CD4-positive, alpha-beta T cell (primary cell): ENCODE results near the gene CHCT1. TPM values are rescaled to one million over a fixed set of nuclear protein-coding genes. Genes with fewer than 3 reads are reported as not detected.

Source experiments
- ATAC-seq: fragments of 200-7000 bp; cut with Tn5 transposase; one replicate; pipeline ENCODE4 v1.10.0; 2022; ENCODE audit warnings: mild to moderate bottlenecking; ENCODE audit not compliant: poor library complexity
- CTCF ChIA-PET: fragments of 350-600 bp; sonication (Branson Sonifier 250); formaldehyde crosslinking; loops from one replicate; lab custom pipeline; 2021; ENCODE audit warnings: antibody characterized with exemption, inconsistent platforms; lab: Charles Lee
- POLR2A ChIA-PET: fragments of 350-600 bp; sonication (Branson Sonifier 250); formaldehyde crosslinking; loops from one replicate; lab custom pipeline; 2021; ENCODE audit warnings: antibody characterized with exemption, inconsistent platforms; lab: Charles Lee
- DNase-seq, 14 experiments: peaks; one replicate each; pipeline ENCODE4 v3.0.0-alpha.2; 2013 to 2020; ENCODE audit warnings: mixed read lengths in 2 of 14
- H3K27ac ChIP-seq, 2 donors: one replicate each; pipeline versions ENCODE4 v1.5.1 to v1.7.0; 2013; ENCODE audit warnings: low read length in 2 of 2, low read depth in 1 of 2, mild to moderate bottlenecking in 1 of 2
- H3K27me3 ChIP-seq, 2 experiments: 1 replicate in 1 of 2; 2 replicates in 1 of 2; pipeline versions ENCODE4 v1.6.1 to v1.7.0; 2013; ENCODE audit warnings: low read length in 2 of 2, control low read depth in 1 of 2, mild to moderate bottlenecking in 1 of 2, moderate library complexity in 1 of 2; ENCODE audit not compliant: insufficient read depth in 2 of 2, control insufficient read depth in 1 of 2
- H3K36me3 ChIP-seq: one replicate; pipeline ENCODE4 v1.6.1; 2013; ENCODE audit warnings: low read length, control low read depth; ENCODE audit not compliant: insufficient read depth
- H3K4me1 ChIP-seq: one replicate; pipeline ENCODE4 v1.6.1; 2013; ENCODE audit warnings: low read length, control low read depth; ENCODE audit not compliant: insufficient read depth
- H3K4me3 ChIP-seq: one replicate; pipeline ENCODE4 v1.5.1; 2013; ENCODE audit warnings: mild to moderate bottlenecking, low read length, moderate library complexity
- H3K9me3 ChIP-seq, 2 experiments: 1 replicate in 1 of 2; 2 replicates in 1 of 2; pipeline versions ENCODE4 v1.6.1 to v1.7.0; 2013; ENCODE audit warnings: low read length in 2 of 2, mild to moderate bottlenecking in 2 of 2, control low read depth in 1 of 2, moderate library complexity in 1 of 2; ENCODE audit not compliant: control insufficient read depth in 1 of 2, insufficient read depth in 1 of 2
- H3K27ac Mint-ChIP-seq: one replicate; pipeline ENCODE4 v1.8.0; 2020; ENCODE audit warnings: mixed read lengths
- H3K27me3 Mint-ChIP-seq: one replicate; pipeline ENCODE4 v1.8.0; 2021; ENCODE audit warnings: mixed read lengths
- H3K36me3 Mint-ChIP-seq: one replicate; pipeline ENCODE4 v1.8.0; 2021; ENCODE audit warnings: low read depth, mixed read lengths
- H3K4me1 Mint-ChIP-seq: one replicate; pipeline ENCODE4 v1.8.0; 2021; ENCODE audit warnings: low read depth, mixed read lengths
- H3K4me3 Mint-ChIP-seq: one replicate; pipeline ENCODE4 v1.8.0; 2020; ENCODE audit warnings: mild to moderate bottlenecking, mixed read lengths
- H3K9me3 Mint-ChIP-seq: one replicate; pipeline ENCODE4 v1.8.0; 2020; ENCODE audit warnings: mixed read lengths
- CTCF ChIP-seq: fragments of 200-600 bp; IDR thresholded peaks from one replicate; pipeline ENCODE4 v1.8.0; 2022; ENCODE audit warnings: antibody characterized with exemption, mild to moderate bottlenecking
- intact Hi-C, 2 experiments: fragments of 100-400 bp; cut with DNase I in 1 of 2; cut with micrococcal nuclease in 1 of 2; formaldehyde crosslinking; loops; one replicate each; pipeline versions ENCODE4 v1.15.1 to v1.9.0; 2023 to 2025; cut with DNase I, micrococcal nuclease
- total RNA-seq, 174 experiments: library from RNA in 2 of 174; stranded (reverse) in 2 of 174; gene quantifications; one replicate each; pipeline ENCODE4 v1.2.3 and lab custom pipeline; 2021 to 2026

The CHCT1 gene
- total RNA-seq, 2 experiments from 2014 or later: not detected

GRCh38 chr17:60463157-60463835 lies 41.0 kb downstream of the CHCT1 start:
- no peaks in the 10 kb centered on the region for H3K4me1 ChIP-seq
- Mint-ChIP-seq H3K4me3 (no peak overlapping the region), H3K4me1 (peaks cover 5% of the 10 kb centered on the region), H3K9me3 (no peaks in the 10 kb centered on the region), H3K36me3 (peaks cover 87% of the 10 kb centered on the region), H3K27ac (no peak overlapping the region), H3K27me3 (no peaks in the 10 kb centered on the region)
- ATAC-seq: no peak
- no peak overlapping the region for H3K4me3 ChIP-seq
- TF ChIP-seq CTCF: no peak
- H3K36me3 ChIP-seq: peaks cover 76% of the 10 kb centered on the region
- H3K27ac ChIP-seq: no peak overlapping the region
- CTCF ChIA-PET: no interaction called here
- no peak for DNase-seq
- POLR2A ChIA-PET: no interaction called here
- H3K27me3 ChIP-seq: no peaks in the 10 kb centered on the region
- no peaks in the 10 kb centered on the region for H3K9me3 ChIP-seq
- intact Hi-C loops: loop anchor here in 1 of 2 experiments (10.0 kb wide), 1 partner anchor 172 kb away; no protein-coding TSS in a partner anchor

- DNase-seq (no peak), ATAC-seq (no peak)
- no peaks in the 10 kb centered on the region for H3K27me3 ChIP-seq
- ChIA-PET CTCF (no interaction called here), POLR2A (no interaction called here)
- peaks cover 83% of the 10 kb centered on the region for H3K36me3 Mint-ChIP-seq
- no peaks in the 10 kb centered on the region for H3K4me1 ChIP-seq
- peaks cover 5% of the 10 kb centered on the region for H3K4me1 Mint-ChIP-seq
- TF ChIP-seq CTCF: no peak
- H3K27me3 Mint-ChIP-seq: no peaks in the 10 kb centered on the region
- H3K9me3 ChIP-seq: no peaks in the 10 kb centered on the region
- no peak overlapping the region for H3K4me3 ChIP-seq
- no peaks in the 10 kb centered on the region for H3K9me3 Mint-ChIP-seq
- H3K27ac Mint-ChIP-seq: peak overlapping the region; percentile 47
- no peak overlapping the region for H3K27ac ChIP-seq
- H3K36me3 ChIP-seq: peaks cover 70% of the 10 kb centered on the region
- H3K4me3 Mint-ChIP-seq: no peak overlapping the region
- intact Hi-C loops: loop anchor here in 1 of 2 experiments (10.0 kb wide), 1 partner anchor 170 kb away; no protein-coding TSS in a partner anchor
Measured at GRCh38 chr17:60464343-60464742, 42.1 kb downstream of the CHCT1 start.

GRCh38 chr17:60468371-60468770 lies 46.1 kb downstream of the CHCT1 start:
- ChIA-PET POLR2A (no interaction called here), CTCF (no interaction called here)
- Mint-ChIP-seq H3K4me1 (peaks cover 10% of the 10 kb centered on the region), H3K27ac (no peak overlapping the region), H3K27me3 (no peaks in the 10 kb centered on the region), H3K36me3 (peaks cover 84% of the 10 kb centered on the region), H3K9me3 (no peaks in the 10 kb centered on the region), H3K4me3 (no peak overlapping the region)
- no peak overlapping the region for H3K4me3 ChIP-seq
- ATAC-seq: no peak
- no peaks in the 10 kb centered on the region for H3K27me3 ChIP-seq
- H3K27ac ChIP-seq: no peak overlapping the region
- DNase-seq: no peak
- intact Hi-C loops: loop anchor here in 1 of 2 experiments (10.0 kb wide), 1 partner anchor 166 kb away; no protein-coding TSS in a partner anchor
- peaks cover 49% of the 10 kb centered on the region for H3K36me3 ChIP-seq
- H3K4me1 ChIP-seq: no peaks in the 10 kb centered on the region
- no peak for TF ChIP-seq CTCF
- H3K9me3 ChIP-seq: no peaks in the 10 kb centered on the region
